ENCODE data around the gene C16orf92. TPM values are rescaled to one million over a fixed set of nuclear protein-coding genes. Genes with fewer than 3 reads are reported as not detected.
A peak's percentile ranks its signal among the peaks of the same experiment; 100 is the strongest.

Gene C16orf92
- total and polyA plus RNA-seq, 2 donors from 2014 or later: not detected

DNA sequence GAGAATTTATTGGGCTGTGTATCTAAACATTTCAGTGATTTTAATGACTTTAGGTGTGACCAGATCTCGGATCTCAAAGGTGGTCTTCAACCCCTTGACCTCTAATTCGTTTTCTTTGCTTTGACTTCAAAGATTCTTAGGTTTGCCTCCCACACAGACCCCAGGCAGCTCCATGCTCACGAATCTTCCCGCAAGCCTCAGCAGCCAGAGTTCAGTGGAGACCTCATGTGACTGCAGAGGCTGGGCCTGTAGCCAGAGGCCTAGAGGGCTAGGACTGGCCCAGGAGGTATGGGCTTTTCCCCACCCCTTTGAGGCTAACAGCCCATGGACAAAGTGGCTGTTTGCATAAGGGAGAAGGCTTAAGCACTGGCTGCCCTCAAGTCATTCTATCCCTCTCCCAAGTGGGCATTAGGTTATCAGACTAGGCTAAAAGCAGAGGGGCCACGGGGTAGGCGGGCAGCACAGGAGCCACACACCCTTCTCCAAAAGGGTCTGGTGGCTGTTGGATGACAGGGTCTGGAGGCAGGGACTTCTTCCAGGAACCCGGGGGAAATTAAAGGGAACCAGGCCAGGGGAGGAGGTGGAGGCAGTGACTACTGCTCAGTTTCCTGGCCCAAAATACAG lies 30.5 kb upstream of the C16orf92 start:
- H3K4me1 ChIP-seq (ENCODE audit: control insufficient read depth in 2 of 3, insufficient read depth in 2 of 3, low read depth in 1 of 3, low read length in 3 of 3): peaks cover 0 to 16% (median 14%) of the 10 kb centered on the region in 3 donors
- FAIRE-seq (no peak), DNase-seq (peak in 3 of 5 donors; percentile 47 to 72 (median 59))
- intact Hi-C loops (cut with DNase I): no loop called here
- H3K9me3 ChIP-seq (ENCODE audit: control insufficient read depth in 2 of 3, insufficient read depth in 1 of 3, low read length in 3 of 3): no peaks in the 10 kb centered on the region
- no peak overlapping the region for H3K4me3 ChIP-seq (ENCODE audit: low read length in 3 of 3)
- no peaks in the 10 kb centered on the region for H3K27me3 ChIP-seq (ENCODE audit: control insufficient read depth, insufficient read depth, low read length)
- peaks cover 0 to 24% (median 14%) of the 10 kb centered on the region in 3 donors for H3K36me3 ChIP-seq (ENCODE audit: control insufficient read depth in 2 of 3, insufficient read depth in 3 of 3, low read length in 3 of 3)
- H3K27ac ChIP-seq (ENCODE audit: low read depth in 2 of 2, low read length in 2 of 2): no peak overlapping the region
- H3K9ac ChIP-seq (ENCODE audit: low read length in 3 of 3): no peak overlapping the region
- TF ChIP-seq, protein P1, sequence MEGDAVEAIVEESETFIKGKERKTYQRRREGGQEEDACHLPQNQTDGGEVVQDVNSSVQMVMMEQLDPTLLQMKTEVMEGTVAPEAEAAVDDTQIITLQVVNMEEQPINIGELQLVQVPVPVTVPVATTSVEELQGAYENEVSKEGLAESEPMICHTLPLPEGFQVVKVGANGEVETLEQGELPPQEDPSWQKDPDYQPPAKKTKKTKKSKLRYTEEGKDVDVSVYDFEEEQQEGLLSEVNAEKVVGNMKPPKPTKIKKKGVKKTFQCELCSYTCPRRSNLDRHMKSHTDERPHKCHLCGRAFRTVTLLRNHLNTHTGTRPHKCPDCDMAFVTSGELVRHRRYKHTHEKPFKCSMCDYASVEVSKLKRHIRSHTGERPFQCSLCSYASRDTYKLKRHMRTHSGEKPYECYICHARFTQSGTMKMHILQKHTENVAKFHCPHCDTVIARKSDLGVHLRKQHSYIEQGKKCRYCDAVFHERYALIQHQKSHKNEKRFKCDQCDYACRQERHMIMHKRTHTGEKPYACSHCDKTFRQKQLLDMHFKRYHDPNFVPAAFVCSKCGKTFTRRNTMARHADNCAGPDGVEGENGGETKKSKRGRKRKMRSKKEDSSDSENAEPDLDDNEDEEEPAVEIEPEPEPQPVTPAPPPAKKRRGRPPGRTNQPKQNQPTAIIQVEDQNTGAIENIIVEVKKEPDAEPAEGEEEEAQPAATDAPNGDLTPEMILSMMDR (IDR thresholded peaks at IDR 0.05; ENCODE audit: borderline replicate concordance, extremely low read depth, insufficient read depth): no peak

DNA sequence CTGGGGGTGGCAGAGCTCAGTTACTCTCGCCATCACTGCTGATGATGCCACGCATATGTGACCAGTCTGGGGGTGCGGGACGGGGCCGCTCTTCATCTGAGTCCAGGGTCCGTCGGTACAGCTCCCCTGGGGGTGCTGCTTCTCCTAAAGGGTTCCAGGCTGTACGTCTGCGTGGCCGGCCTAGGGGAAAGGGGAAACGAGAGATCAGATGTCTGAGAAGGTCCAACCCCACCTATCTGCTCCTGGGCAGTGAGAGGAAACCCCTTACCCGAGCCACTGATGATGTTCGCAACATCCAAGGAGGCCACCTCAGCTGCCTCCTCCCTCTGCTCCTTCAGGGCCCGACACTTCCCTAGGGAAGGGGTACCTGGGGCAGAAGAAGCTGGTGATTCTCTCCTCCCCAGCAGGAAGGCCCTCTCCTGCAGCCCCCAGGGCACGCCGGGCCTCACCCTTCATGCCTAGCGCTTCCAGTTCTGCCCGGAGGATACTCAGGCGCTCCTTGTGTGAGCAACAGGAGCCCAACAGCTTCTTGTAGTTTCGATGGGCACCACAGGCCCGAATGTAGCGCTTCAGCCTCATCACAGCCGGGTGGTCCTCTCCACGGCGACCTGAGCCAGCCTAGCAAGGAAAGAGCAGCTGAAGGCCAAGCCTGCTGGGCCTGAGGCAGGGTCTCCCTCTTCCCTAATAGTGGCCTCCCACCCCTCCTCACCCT lies 29.7 kb upstream of the C16orf92 start:
- H3K9me3 ChIP-seq (ENCODE audit: control insufficient read depth in 2 of 3, insufficient read depth in 1 of 3, low read length in 3 of 3): no peaks in the 10 kb centered on the region
- TF ChIP-seq, protein P1 (IDR thresholded peaks at IDR 0.05; ENCODE audit: borderline replicate concordance, extremely low read depth, insufficient read depth): no peak
- DNase-seq: peak in 1 of 5 donors; percentile 72
- H3K4me3 ChIP-seq (ENCODE audit: low read length in 3 of 3): no peak overlapping the region
- H3K27ac ChIP-seq (ENCODE audit: low read depth in 2 of 2, low read length in 2 of 2): no peak overlapping the region
- no peak for FAIRE-seq
- H3K27me3 ChIP-seq (ENCODE audit: control insufficient read depth, insufficient read depth, low read length): no peaks in the 10 kb centered on the region
- peaks cover 0 to 20% (median 13%) of the 10 kb centered on the region in 3 donors for H3K36me3 ChIP-seq (ENCODE audit: control insufficient read depth in 2 of 3, insufficient read depth in 3 of 3, low read length in 3 of 3)
- intact Hi-C loops (cut with DNase I): no loop called here
- peaks cover 0 to 16% (median 14%) of the 10 kb centered on the region in 3 donors for H3K4me1 ChIP-seq (ENCODE audit: control insufficient read depth in 2 of 3, insufficient read depth in 2 of 3, low read depth in 1 of 3, low read length in 3 of 3)
- H3K9ac ChIP-seq (ENCODE audit: low read length in 3 of 3): no peak overlapping the region

DNA sequence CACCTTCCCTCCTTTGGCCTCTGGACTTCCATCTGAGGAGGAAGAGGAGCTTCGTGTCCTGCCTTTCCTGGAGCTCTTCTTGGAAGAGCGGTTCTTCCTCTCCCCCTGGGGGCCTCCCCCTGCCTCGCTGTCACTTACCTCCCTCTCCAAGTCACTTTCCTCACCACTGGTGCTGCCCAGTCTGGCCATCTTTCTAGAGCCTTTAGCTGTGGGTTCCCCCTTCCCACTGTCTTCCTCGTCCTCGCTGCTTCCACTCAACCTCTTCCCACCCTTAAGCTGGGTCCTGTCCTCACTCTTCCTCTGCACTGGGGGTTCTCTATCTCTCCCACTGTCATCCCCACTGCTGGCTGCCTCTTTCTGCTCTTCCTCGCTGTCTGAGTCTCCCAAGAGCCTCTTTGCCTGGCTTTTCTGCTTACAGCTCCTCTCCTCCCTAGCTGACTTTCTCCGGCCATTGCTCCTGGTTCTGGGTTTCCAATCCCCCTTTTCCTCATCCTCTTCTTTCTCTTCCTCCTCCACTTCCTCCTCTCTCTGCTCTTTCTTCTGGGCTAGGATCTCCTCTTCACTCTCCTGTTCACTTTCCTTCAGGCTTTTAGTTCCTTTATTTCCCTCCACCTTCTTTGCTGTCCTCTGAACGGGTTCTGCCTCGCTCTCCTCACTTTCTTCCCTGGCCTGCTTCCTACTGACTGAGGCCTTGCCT lies 28.9 kb upstream of the C16orf92 start:
- H3K27me3 ChIP-seq (ENCODE audit: control insufficient read depth, insufficient read depth, low read length): no peaks in the 10 kb centered on the region
- H3K27ac ChIP-seq (ENCODE audit: low read depth in 2 of 2, low read length in 2 of 2): no peak overlapping the region
- DNase-seq: no peak
- H3K9ac ChIP-seq (ENCODE audit: low read length in 3 of 3): no peak overlapping the region
- intact Hi-C loops (cut with DNase I): no loop called here
- H3K4me1 ChIP-seq (ENCODE audit: control insufficient read depth in 2 of 3, insufficient read depth in 2 of 3, low read depth in 1 of 3, low read length in 3 of 3): peaks cover 0 to 16% (median 14%) of the 10 kb centered on the region in 3 donors
- FAIRE-seq: no peak
- no peaks in the 10 kb centered on the region for H3K9me3 ChIP-seq (ENCODE audit: control insufficient read depth in 2 of 3, insufficient read depth in 1 of 3, low read length in 3 of 3)
- H3K36me3 ChIP-seq (ENCODE audit: control insufficient read depth in 2 of 3, insufficient read depth in 3 of 3, low read length in 3 of 3): peaks cover 0 to 18% (median 7%) of the 10 kb centered on the region in 3 donors
- TF ChIP-seq, protein P1 (IDR thresholded peaks at IDR 0.05; ENCODE audit: borderline replicate concordance, extremely low read depth, insufficient read depth): no peak
- H3K4me3 ChIP-seq (ENCODE audit: low read length in 3 of 3): peak overlapping the region in 1 of 3 donors; percentile 99

Measured in kidney (tissue), 14 donors.